Loucy (cell line): ENCODE measurements around the gene BET1.

ENCODE experiments used
- H2AFZ ChIP-seq: fragments of 200-600 bp; sonication (generic); 2 replicates; pipeline ENCODE4 v1.6.0; 2016; ENCODE audit warnings: antibody characterized with exemption, mild to moderate bottlenecking, low read length, moderate library complexity
- H3F3A ChIP-seq: fragments of 200-600 bp; 2 replicates; pipeline ENCODE4 v1.6.0; 2016; ENCODE audit warnings: antibody characterized with exemption, low read depth, mild to moderate bottlenecking
- H3K27me3 ChIP-seq: fragments of 200-600 bp; sonication (generic); 2 replicates; pipeline ENCODE4 v1.6.1; 2014; ENCODE audit warnings: low read length, mild to moderate bottlenecking; ENCODE audit not compliant: insufficient read depth, poor library complexity, severe bottlenecking
- H3K36me3 ChIP-seq: fragments of 200-600 bp; sonication (generic); 2 replicates; pipeline ENCODE4 v1.6.1; 2016; ENCODE audit warnings: low read length; ENCODE audit not compliant: insufficient read depth
- H3K4me1 ChIP-seq: fragments of 200-600 bp; sonication (generic); 2 replicates; pipeline ENCODE4 v1.5.1; 2014; ENCODE audit warnings: low read length, mild to moderate bottlenecking; ENCODE audit not compliant: insufficient read depth, poor library complexity, severe bottlenecking
- H3K4me2 ChIP-seq: fragments of 200-600 bp; sonication (generic); 2 replicates; pipeline ENCODE4 v1.6.0; 2014; ENCODE audit warnings: antibody characterized with exemption, low read length, low read depth, mild to moderate bottlenecking; ENCODE audit not compliant: poor library complexity, severe bottlenecking
- H3K4me3 ChIP-seq: fragments of 200-600 bp; sonication (generic); 2 replicates; pipeline ENCODE4 v1.5.1; 2014; ENCODE audit warnings: low read length, mild to moderate bottlenecking, mixed read lengths; ENCODE audit not compliant: poor library complexity, severe bottlenecking
- H3K79me2 ChIP-seq: fragments of 200-600 bp; sonication (generic); 2 replicates; pipeline ENCODE4 v1.6.1; 2014; ENCODE audit warnings: low read length; ENCODE audit not compliant: insufficient read depth
- H3K9ac ChIP-seq: fragments of 200-600 bp; sonication (generic); 2 replicates; pipeline ENCODE4 v1.6.0; 2014; ENCODE audit warnings: mild to moderate bottlenecking, low read depth, low read length, moderate library complexity; ENCODE audit not compliant: poor library complexity, severe bottlenecking
- H3K9me2 ChIP-seq: fragments of 200-600 bp; sonication (generic); replicated peaks from 2 replicates; pipeline ENCODE4 v1.6.1; 2016; ENCODE audit warnings: low read depth, low read length, mixed read lengths
- H3K9me3 ChIP-seq: fragments of 200-600 bp; sonication (generic); 2 replicates; pipeline ENCODE4 v1.6.1; 2014; ENCODE audit warnings: mild to moderate bottlenecking, antibody characterized with exemption, low read length, low read depth; ENCODE audit not compliant: insufficient read depth
- H4K20me1 ChIP-seq: fragments of 200-600 bp; sonication (generic); 2 replicates; pipeline ENCODE4 v1.6.0; 2014; ENCODE audit warnings: antibody characterized with exemption, low read length, mild to moderate bottlenecking; ENCODE audit not compliant: insufficient read depth, poor library complexity, severe bottlenecking
- EZH2phosphoT487 ChIP-seq: fragments of 200-600 bp; IDR thresholded peaks from 2 replicates; pipeline ENCODE4 v1.6.1; 2018; ENCODE audit warnings: antibody characterized with exemption, mild to moderate bottlenecking, moderate library complexity, borderline replicate concordance
- TF ChIP-seq, protein P1 (sequence below): fragments of 200-600 bp; sonication (generic); conservative IDR thresholded peaks from 2 replicates; pipeline ENCODE4 v1.5.1; 2014; ENCODE audit warnings: mild to moderate bottlenecking, antibody characterized with exemption, low read length

Gene BET1

DNA sequence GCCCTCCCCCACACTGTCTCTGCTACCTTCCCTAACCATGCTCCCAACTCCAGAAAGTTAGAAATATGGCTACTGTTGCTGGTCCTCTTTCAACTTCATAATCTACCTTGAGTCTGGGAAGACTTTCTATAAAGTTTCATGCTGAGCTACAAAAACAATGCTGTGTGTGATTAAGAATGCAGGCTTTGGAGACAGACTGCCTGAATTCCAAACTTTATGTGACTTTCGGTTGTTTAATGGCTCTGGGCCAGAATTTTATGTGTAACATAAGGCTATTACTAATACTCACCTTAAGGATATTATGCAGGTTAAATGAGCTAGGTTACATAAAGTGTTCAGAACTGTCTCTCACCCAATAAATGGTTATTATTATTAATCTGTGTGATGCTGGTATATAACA, 19.1 kb downstream of the BET1 start:
- Histone ChIP-seq H2AFZ (no peak overlapping the region), H3K27me3 (no peaks in the 10 kb centered on the region), H3F3A (no peaks in the 10 kb centered on the region), H3K4me2 (no peak overlapping the region), H4K20me1 (no peaks in the 10 kb centered on the region), H3K4me3 (no peak overlapping the region), H3K4me1 (no peaks in the 10 kb centered on the region), H3K9ac (no peak overlapping the region), H3K9me3 (no peaks in the 10 kb centered on the region), H3K79me2 (no peaks in the 10 kb centered on the region), H3K9me2 (no peaks in the 10 kb centered on the region), H3K36me3 (no peaks in the 10 kb centered on the region)
- TF ChIP-seq, protein P1, sequence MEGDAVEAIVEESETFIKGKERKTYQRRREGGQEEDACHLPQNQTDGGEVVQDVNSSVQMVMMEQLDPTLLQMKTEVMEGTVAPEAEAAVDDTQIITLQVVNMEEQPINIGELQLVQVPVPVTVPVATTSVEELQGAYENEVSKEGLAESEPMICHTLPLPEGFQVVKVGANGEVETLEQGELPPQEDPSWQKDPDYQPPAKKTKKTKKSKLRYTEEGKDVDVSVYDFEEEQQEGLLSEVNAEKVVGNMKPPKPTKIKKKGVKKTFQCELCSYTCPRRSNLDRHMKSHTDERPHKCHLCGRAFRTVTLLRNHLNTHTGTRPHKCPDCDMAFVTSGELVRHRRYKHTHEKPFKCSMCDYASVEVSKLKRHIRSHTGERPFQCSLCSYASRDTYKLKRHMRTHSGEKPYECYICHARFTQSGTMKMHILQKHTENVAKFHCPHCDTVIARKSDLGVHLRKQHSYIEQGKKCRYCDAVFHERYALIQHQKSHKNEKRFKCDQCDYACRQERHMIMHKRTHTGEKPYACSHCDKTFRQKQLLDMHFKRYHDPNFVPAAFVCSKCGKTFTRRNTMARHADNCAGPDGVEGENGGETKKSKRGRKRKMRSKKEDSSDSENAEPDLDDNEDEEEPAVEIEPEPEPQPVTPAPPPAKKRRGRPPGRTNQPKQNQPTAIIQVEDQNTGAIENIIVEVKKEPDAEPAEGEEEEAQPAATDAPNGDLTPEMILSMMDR, result no peak
- no peak for TF ChIP-seq EZH2phosphoT487

DNA sequence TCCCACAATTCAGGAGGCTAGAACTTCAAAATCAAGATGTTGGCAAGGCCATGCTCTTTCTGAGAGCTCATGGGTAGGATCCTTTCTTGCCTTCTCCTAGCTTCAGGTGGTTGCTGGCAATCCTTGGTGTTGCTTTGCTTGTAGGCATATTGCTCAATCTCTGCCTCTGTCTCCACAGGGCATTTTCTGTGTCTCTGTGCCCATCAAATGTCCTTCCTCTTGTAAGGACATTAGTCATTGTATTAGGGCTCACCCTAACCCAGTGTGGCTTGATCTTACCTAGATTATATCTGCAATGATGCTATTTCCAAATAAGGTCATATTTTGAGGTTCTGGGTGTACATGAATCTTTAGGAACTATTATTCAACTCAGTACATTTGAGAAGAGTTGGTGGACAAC, 20.1 kb downstream of the BET1 start:
- no peak overlapping the region for H3K4me2 ChIP-seq
- H4K20me1 ChIP-seq, result no peaks in the 10 kb centered on the region
- no peaks in the 10 kb centered on the region for H3K79me2 ChIP-seq
- H3K9me3 ChIP-seq, result no peaks in the 10 kb centered on the region
- H3K27me3 ChIP-seq, result no peaks in the 10 kb centered on the region
- TF ChIP-seq EZH2phosphoT487, result no peak
- TF ChIP-seq, protein P1, result no peak
- H3F3A ChIP-seq, result no peaks in the 10 kb centered on the region
- no peak overlapping the region for H3K9ac ChIP-seq
- no peaks in the 10 kb centered on the region for H3K4me1 ChIP-seq
- H3K4me3 ChIP-seq, result no peak overlapping the region
- H3K36me3 ChIP-seq, result no peaks in the 10 kb centered on the region
- no peak overlapping the region for H2AFZ ChIP-seq
- no peaks in the 10 kb centered on the region for H3K9me2 ChIP-seq

DNA sequence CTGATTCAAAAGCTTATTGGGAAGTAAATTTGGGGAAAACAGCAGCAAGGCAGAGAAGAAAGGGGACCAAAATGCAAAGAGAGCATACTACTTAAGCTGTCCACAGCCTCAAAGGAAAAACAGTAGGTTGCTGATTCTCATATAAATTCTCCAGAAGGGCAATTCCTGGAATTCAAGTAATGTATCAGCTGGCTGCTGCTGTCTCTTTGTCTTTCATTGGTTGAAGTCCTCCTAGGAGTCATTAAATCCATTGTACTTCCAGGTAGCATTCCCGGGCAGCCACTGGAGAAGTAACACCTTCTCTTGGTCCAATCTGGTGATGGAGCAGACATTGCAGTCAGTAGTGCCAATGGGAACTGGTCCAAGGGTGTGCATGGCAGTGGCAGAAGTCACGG, 22.7 kb downstream of the BET1 start:
- no peak overlapping the region for H3K4me2 ChIP-seq
- H3F3A ChIP-seq, result no peaks in the 10 kb centered on the region
- H3K4me1 ChIP-seq, result no peaks in the 10 kb centered on the region
- H2AFZ ChIP-seq, result no peak overlapping the region
- no peak for TF ChIP-seq EZH2phosphoT487
- TF ChIP-seq, protein P1, result no peak
- H3K36me3 ChIP-seq, result no peaks in the 10 kb centered on the region
- H4K20me1 ChIP-seq, result no peaks in the 10 kb centered on the region
- H3K79me2 ChIP-seq, result no peaks in the 10 kb centered on the region
- no peaks in the 10 kb centered on the region for H3K9me2 ChIP-seq
- H3K9ac ChIP-seq, result no peak overlapping the region
- H3K27me3 ChIP-seq, result no peaks in the 10 kb centered on the region
- H3K4me3 ChIP-seq, result no peak overlapping the region
- H3K9me3 ChIP-seq, result no peaks in the 10 kb centered on the region
